GM18870 (cell line): ENCODE results near the gene RBM20.
A peak's percentile ranks its signal among the peaks of the same experiment; 100 is the strongest.
"Not testable (repeated sequence)": the region's sequence is repeated elsewhere in the genome, so short reads cannot be mapped to it uniquely, and the experiment has no call there.

ENCODE experiments used
- ATAC-seq: cut with Tn5 transposase; IDR thresholded peaks from one replicate; pipeline ENCODE4 v1.9.1; 2021; ENCODE audit warnings: moderate library complexity; ENCODE audit not compliant: unreplicated experiment

The RBM20 gene

DNA sequence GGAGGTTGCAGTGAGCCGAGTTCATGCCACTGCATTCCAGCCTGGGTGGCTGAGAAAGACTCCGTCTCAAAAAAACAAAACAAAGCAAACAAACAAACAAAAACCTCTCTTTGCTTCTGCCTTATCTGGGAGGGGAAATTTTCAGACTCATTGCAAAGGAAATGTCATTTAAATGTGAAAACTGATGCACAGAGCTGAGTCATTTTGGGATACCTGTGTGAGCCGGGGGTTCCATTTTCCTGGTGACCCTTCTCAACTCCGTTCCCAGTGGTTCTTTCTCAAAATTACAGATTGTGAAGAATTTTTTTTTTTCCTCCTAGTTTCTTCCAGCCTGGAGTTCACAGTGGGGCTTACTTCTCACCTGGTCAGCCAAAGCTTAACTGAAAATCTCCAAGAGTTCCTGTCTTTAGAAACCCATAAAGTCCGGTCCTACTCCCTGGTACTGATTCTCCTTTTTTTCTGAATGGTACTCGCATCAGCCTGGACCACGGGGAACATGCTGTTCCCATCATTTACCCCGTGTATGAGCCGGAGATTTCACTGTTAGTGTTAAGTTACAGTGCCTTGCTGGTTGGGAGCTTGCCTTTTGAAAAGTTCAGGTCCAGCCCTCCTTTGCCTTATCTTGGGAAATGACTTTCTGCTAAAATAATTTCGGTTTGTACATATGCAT, 56.9 kb downstream of the RBM20 start:
- ATAC-seq, result no peak

DNA sequence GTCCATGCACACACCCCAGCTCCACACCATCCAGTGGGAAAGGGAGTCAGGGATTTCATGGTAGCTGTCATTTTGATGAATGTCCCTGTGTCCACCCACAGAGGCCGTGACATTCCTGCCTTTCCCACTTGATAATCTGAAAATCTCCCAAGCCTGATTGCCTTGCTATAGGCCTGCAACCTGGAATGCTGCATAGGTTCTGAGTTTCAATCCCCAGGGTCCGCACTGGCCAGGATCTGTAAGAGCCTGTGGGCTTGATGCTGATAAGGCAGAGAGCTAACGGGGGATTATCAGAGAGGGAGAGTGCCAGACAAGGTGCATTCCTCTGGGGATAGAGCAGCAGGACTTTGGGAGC, 57.5 kb downstream of the RBM20 start:
- ATAC-seq, result no peak

DNA sequence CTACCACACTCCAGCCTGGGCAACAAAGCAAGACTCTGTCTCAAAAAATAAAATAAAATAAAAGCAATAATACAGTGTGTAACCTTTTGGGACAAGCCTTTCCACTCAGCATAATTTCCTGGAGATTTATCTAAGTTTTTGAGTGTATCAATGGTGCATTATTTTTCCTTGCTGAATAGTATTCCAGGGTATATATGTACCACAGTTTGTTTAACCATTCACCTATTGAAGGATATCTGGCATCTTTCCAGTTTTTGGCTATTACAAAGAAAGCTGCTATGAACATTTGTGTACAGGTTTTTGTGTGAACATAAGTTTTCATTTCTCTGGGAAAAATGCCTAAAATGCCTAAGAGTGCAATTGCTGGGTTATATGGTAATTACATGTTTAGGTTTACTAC, 59.9 kb downstream of the RBM20 start:
- no peak for ATAC-seq

DNA sequence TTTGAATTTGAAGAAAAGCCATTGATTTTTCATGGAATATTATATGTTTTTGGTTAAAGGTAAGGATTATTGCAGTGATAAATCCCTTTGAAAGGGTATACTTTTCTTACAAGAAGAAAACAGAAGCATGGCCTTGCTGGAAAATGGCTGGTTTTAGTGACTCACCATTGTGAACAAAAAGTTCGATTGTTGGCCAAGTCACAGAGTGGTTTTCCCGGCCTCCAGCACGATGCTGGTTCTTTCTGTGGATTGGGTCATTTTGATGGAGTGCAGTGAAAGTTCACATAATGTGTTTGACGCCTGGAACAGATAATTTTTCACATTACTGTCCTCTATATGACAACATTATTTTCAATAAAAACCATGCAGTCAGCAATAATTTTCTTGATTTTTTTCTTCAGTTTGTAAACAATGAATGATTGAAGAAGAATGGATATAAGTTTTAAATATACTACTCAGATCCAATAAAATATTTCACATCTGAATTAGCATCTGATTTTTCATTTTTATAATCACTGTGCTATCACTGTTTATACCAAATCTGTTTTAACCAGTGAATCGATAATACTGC, 60.9 kb downstream of the RBM20 start:
- ATAC-seq, result no peak

DNA sequence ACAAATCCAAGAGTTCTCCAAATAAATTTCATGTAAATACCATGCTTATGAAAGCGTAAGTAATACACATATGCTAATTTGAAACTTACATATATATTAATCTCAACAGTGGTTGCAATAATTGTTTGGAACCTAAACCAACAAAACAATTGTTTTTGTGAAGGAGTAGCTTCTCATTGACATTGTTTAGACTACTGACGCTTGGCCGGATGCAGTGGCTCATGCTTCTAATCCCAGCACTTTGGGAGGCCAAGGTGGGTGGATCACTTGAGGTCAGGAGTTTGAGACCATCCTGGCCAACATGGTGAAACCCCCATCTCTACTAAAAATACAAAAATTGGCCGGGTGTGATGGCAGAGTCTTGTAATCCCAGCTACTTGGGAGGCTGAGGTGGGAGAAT, 61.5 kb downstream of the RBM20 start:
- not testable (repeated sequence) for ATAC-seq

DNA sequence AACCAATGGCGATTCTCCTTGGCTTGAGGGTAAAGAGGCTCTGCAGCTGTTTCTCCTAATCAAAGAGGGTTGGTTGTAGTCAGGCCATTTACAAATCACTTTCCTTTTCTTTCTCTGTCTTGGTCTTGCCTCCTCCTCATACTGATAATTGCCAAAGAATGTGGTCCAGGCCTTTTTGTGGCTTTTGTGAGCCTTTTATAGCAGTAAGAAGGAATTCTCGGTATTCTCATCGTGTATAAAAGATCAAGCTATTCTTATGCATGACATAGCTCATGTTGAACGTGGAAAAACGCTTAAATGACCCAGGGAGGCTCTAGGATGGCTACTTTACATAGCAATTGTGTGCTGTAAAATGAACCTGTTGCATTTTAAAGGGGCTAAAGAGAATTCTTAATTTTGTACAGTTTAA, 62.6 kb downstream of the RBM20 start:
- no peak for ATAC-seq

DNA sequence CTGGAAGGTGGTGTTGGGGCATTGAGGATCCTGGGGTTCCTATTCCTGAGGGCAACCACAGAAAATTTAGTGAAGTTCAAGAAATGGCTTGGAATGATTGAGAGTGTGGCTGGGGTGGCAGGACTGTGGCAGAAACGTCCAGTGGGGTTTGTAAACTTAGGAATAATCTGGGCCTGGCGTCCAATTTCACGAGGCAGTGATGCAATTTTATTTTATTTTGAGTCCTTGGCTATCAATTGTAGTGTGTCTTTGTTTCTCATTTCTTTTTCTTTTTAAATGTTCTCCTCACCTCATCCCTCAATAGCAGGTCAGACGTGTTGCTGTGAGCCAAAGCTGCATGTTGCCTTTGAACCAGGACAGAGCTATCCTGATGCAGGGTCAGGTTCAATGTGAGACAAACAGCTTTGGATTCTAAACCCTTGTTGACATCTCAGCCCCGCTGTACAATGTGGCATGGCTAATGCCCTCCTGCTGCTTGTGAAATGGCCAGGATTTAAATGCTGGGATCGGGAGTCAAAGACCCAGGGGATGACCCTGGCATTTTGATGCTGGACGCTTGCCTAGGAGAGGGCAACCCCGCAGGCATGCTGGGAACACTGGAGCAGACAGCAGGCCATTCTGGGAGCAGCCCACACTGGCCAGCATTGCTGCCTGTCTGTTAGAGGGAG, 64.8 kb downstream of the RBM20 start:
- ATAC-seq, result no peak

DNA sequence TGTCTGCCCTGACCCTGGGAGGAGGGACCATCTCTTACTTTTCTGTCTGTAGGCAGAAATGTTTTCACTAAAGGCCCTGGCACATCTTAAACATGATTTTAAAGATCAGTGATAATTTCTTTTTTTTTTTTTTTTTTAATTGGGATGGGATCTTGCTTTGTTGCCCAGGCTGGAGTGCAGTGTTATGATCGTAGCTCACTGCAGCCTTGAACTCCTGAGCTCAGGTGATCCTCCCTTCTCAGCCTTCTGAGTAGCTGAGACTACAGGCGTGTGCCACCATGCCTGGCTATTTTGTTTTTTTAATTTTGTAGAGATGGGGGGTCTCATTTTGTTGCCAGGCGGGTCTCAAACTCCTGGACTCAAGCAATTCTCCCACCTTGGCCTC, 65.3 kb downstream of the RBM20 start:
- ATAC-seq, result no peak

DNA sequence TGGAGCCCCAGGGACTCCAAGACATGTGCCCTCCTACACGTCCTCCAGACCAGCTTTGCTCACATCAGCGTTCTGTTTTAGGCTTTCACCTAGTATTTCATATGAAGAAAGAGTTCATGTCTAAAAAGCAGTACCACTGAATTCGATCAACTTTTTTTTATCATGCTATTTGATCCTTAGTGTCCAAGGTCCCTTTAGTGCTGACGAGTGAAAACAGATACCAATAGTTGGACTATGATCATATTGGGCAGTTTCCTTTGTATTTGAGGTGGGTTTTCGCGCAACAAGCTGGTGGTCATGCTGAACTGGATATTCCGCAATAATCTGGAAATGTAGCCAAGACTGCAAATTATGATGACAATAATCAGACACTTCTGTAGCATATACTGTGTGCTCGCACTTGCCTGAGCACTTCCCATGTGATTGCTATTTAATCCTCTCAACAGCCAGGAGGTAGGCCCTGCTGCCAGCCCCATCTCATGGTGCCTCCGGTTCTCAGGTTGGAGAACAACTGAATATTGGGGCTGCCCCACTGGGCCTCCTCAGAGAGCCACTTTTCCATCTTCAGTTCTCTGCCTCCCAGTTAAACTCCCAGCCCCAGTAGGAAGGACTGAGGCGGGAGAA, 65.9 kb downstream of the RBM20 start:
- ATAC-seq, result no peak

DNA sequence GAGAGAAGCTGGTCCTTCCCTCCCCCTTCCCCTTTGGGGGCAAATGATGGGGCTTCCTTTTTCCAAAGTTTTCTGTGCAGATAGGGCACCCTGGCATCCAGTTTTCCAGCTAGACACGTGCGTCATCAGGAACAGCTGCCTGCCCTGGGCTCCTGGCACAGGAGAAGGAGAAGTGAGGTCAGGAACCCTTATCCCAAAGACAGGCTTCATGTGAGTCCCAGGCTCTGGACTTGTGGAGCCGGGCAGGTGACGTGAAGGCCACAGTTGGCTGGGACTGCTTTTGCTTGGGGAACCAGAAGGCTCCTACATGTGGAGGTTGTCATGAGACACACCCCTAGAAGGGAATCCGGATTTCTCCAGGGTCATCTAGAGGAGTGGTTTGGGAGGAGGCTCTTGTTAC, 66.5 kb downstream of the RBM20 start:
- ATAC-seq, result no peak

DNA sequence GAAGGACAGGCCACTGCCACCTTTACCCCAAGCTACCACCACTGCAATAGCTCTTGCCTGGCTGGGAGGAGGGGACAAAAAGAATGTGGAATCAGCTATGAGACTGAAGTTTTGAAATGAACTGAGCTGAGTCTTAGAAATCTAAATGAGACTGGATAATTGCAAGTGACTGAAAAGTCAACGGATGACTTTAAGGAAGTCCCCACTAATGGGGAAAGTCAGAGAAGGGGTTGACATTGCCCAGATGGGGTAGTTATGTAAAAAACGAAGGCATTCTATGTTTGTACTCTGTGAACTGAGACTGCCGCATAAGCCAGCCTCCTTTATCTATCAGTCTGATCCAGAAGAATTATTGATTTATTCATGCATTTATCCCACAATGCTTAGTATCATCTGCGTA, 67.2 kb downstream of the RBM20 start:
- no peak for ATAC-seq

DNA sequence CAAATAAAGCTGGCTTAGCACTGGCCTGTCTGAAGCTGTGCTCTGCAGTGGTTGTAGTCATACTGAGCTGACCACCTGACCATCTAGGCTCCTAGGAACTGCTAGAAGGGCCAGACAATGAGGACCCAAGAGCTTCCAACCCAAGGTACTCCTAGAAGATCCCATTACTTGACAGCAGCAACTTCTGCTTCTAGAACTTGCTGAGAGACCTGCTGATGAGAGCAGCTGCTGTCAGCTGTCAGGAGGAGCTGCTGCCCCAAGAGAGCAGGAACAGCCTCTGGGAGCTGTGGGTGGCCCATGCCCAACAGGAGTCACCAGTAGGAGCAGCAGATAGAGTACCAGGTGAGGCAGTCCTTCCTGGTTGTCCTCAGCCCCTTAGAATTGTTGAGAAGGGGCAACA, 70.2 kb downstream of the RBM20 start:
- no peak for ATAC-seq

DNA sequence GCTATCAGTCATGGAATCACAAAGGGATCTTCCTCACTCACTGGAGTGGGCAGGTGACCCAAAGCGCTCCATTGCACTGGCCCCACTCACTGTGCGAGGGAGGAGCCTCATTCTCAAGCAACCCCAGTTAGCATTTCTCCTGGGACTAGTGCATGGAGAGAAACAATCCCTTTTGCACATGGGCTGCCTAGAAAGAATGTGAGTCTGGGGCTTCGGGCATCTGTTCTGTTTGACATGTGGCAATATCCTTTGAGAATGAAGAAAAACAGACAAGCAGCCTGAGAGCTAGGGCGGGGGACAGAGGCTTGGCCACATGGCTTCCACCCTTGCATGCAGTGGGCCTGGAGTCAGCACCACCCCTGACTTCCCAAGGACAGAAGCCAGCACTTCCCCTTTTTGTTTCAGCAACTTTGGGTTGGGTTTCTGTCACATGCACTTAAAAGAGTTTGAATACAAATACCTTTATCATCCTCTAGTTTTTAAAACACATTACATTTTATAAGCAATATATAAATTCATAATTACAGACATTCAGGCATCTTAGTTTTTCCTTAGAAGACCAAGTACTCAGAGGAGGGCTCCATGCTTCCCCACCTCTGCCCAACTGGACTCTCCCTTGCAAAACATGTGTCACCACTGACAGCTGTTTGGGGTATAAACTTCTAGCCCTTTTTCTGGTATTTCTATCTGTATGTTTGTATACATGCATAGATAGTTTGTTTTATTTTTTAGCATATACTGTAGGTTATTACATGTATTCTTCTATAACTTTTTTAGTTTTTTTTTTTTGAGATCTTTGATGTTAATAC, 73.8 kb downstream of the RBM20 start:
- ATAC-seq, result no peak

DNA sequence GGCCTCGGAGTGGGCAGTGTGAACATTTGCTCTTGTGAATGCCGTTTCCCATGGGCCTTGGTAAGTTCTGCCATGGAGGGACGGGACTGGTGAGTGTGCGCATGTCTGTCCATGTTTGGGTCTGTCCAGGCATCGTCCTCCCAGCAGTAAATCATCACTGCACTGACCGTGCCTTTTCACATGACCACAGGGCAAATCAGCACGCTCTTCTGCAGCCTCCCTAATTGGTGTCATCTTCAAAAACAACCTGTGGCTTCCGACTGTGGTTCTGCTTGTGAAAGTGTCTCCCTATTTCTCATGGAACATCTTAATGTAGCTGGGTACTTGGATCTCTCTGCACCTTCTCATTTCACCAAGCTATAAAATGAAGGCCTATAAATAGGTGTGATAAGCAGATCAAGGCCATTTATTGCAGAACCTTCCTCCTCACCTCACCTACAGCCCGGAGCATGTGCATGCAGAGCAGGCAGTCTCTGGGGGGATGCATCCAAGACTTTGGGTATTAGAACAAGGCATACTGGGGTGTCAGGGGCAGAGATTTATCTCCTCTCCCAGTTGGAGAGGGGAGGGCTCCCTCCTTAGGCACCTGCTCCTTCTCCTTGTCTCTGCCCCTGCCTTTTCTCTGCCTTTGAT, 77.4 kb downstream of the RBM20 start:
- no peak for ATAC-seq

DNA sequence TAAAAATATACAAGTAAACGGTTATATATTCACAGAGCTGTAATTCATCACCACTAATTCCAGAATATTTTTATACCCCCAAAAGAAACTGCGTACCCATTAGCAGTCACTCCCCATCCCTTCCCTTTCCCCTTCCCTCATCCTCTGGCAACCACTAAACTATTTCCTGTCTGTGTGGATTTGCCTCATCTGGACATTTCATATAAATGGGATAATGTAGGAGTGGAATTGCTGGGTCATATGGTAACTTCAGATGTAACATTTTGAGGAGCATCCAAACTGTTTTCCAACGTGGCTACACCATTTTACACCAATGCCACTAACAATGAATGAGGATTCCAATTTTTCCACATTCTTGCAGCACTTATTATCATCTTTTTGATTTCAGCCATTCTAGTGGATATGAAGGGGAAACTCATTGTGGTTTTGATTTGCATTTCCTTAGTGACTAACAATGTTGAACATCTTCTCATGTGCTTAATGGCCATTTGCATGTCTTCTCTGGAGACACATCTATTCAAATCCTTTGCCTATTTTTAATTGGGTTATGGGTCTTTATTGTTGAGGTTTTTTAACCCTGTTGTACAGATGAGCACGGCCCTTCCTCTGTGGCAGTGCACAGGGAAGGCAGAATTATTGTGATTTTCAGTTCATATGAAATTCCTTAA, 79.2 kb downstream of the RBM20 start:
- peak; percentile 53 for ATAC-seq

DNA sequence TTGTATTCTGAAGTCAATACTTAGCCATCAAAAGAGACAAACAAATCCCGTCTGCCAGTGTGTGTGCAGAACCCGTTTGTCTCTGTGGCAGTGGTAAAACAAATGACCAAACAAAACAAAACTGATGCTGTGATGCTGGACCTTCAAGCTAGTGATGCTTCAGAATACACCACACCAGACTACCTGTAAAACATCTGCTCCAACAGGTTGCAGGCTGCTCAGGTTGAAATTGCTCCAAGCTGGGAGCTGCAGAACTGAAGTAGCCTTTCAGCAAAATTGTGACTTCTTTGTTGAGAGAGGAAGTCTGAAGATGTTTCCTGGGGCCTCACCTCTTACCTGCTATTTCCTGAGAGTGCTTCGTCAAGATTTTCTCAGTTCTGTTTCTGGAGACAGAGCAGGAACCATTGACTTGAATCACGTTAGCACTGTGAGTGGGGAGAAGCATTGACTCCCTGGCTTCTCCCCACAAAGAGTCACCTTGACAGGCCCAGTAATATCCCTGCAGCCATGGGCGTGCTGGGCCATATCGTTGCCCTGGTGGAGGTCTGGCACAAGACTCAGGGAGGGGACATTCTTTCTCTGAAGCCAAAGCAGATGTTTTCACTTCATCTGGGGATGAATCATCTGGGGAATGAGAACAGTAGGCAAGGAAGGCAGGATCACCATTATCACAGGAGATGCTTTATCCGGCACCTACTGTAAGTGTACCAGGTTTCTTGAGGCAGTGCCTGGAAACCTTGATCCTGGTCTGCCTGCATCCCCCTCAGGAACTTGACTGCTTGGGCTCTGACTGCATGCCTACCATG, 80.2 kb downstream of the RBM20 start:
- ATAC-seq, result peak; percentile 64

DNA sequence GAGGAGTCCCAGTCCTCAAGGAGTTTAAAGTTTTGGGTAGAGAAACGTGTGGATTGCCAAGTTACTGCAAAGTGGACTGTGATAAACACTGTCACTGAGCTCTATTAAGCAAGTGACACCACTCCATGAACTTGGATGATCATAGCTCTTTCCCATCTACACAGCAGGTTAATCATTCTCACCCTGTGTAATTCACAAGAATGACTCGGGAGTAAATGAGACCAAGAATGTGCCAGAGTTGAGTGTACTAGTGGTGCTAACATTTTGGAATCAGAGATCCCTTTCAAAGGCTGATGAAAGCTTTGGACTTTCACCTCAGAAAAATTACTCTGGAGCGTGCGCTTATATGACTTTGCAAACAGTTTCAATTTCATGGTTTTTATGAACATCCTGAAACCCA, 80.8 kb downstream of the RBM20 start:
- no peak for ATAC-seq

DNA sequence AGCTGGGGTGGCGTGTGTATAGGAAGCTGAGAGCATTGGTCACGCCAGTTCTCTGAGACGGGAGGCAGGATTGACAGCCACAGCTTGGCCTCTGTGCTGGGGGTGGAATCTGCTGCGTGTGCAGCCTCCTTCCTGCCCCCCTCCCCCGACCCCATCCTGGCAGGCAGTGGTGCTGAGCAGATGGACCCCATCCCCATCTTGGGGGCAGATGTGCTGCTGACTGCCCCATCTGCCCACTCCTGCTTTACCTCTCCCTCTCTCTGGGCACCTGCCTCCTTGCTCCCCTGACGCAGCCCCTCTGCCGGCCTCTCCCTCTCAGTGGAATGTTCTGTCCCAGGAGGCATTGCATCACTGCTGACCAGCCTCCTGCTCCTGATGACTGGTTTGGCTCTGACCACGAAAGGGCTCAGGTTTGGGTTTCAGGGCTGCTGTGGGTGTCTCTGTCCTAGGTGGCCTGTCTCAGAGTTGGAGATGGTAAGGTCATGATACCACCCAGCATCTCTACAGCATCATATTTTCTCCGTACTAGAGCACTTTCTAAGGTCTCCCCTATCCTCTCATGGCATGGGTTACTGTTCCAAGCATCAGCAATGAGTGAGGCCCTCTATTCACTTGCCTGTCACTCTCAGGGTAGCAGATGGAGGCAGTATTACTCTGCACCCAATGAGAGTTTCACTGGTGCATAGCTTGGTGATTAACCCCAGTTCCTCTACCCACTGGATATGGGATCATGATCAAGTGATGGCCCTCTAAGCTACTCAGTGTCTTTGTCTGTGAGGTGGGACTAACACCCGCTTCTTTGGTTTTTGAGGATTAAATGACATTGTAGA, 81.9 kb downstream of the RBM20 start:
- ATAC-seq, result no peak

DNA sequence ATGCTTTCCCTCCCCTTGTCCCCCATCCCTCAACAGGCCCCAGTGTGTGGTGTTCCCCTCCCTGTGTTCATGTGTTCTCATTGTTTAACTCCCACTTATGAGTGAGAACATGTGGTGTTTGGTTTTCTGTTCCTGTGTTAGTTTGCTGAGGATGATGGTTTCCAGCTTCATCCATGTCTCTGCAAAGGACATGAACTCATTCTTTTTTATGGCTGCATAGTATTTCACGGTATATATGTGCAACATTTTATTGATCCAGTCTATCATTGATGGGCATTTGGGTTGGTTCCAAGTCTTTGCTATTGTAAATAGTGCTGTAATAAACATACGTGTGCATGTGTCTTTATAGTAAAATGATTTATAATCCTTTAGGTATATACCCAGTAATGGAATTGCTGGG, 83.6 kb downstream of the RBM20 start:
- ATAC-seq, result not testable (repeated sequence)
